Skeletal muscle cell (primary cell): ENCODE data around the gene ZNF532.

ENCODE experiments used
- DNase-seq: peaks from one replicate; pipeline ENCODE4 v3.0.0-alpha.2; 2010; ENCODE audit warnings: low read depth
- H3K4me3 ChIP-seq: 2 replicates; pipeline ENCODE4 v1.5.1; 2011; ENCODE audit warnings: low read depth, mild to moderate bottlenecking, control low read depth, low read length, moderate library complexity

The ZNF532 gene

DNA sequence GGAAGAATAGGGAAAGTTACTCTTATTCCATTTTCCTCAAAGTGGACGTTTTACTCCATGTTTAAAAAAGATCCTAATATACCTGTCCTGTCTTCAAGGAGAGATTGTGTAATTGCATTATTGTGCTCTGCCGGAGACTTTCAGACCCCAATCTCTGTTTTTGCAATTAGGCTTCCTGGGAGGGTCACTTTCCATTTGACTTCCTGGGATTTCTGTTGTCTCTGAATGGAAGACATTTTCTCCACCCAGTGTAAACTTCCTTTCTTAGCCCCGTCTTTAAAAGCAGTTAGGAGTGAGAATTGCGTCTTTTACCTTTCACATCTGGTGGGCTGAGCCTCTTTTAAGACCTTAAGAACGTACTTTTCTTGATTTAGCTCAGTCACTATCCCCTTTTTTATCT is 63.0 kb downstream of the ZNF532 start:
- no peak overlapping the region for H3K4me3 ChIP-seq
- no peak for DNase-seq

DNA sequence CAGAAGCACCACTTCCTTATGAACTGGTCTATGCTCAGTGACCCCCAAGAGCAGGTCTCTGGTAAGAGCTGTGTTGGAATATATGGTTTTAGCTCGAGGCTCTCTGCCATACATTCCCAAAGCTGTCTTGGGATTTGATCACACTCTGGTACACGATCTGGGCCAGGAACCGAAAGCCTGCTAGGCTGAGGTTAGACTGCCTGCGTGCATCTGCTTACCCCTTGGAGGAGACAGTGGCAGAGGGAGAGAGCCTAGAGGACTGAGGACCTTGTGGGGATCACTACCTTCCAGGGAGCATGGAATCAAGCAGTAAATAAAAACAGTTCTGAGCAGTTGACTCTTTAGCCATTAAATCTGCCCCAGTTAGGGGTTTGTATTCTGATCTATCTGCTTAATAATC is 63.7 kb downstream of the ZNF532 start:
- no peak overlapping the region for H3K4me3 ChIP-seq
- DNase-seq: no peak

DNA sequence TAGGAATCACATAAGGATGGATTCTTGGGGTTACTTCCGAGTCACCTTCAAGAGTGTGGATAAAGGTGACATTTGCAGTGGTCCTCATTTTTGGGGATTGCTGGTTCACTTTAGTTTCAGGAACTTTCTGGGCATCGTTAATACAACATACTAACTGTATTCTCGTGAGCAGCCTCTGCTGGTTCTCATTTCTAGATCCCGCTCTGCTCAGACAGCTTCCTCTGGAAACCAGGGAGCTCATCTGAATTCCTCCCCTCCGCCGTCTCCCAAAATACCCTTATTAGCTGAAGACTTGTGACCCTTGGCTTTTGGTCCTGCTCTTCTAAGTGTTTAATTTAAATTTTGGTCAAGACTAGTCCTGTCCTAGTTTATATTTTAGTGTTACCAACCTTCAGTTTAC is 64.5 kb downstream of the ZNF532 start:
- DNase-seq: no peak
- H3K4me3 ChIP-seq: no peak overlapping the region

DNA sequence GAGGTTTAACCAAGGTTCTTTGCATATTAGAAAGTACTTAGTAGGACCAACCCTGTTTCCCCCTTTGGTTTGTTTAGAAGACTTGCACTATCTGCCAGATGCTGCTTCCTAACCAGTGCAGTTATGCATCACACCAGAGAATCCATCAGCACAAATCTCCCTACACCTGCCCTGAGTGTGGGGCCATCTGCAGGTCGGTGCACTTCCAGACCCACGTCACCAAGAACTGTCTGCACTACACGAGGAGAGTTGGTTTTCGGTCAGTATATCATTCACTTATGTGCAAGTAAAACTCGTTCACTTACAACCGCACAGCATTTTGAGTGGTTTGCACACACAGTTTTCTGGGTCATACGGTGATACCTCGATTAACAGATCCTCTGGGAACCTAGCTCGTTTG is 69.7 kb downstream of the ZNF532 start:
- H3K4me3 ChIP-seq: no peak overlapping the region

DNA sequence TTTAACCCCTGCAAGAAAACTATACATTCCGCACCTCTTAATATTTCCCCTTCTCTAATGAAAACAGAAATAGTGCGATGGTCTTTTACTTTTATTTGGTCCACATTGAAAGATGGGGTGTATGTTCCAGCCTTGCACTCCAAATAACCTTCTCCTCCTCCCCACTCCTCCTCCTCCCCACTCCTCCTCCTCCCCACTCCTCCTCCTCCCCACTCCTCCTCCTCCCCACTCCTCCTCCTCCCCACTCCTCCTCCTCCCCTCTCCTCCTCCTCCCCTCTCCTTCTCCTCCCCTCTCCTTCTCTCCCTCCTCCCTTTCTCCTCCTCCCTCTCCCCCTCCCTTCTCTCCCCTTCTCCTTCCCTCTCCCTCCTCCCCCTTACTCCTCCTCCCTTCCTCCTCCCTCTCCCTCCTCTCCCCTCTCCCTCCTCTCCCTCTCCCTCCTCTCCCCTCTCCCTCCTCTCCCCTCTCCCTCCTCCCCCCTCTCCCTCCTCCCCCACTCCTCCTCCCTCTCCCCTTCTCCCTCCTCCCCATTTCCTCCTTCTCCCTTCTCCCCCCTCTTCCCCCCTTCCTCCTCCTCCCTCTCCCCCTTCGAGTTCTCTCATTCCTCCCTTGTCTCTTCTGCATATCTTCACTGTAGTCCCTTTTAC is 70.4 kb downstream of the ZNF532 start:
- no peak for DNase-seq
- H3K4me3 ChIP-seq: no peak overlapping the region

More for the DNA sequence above, 69.7 kb downstream of the ZNF532 start:
- DNase-seq: no peak

DNA sequence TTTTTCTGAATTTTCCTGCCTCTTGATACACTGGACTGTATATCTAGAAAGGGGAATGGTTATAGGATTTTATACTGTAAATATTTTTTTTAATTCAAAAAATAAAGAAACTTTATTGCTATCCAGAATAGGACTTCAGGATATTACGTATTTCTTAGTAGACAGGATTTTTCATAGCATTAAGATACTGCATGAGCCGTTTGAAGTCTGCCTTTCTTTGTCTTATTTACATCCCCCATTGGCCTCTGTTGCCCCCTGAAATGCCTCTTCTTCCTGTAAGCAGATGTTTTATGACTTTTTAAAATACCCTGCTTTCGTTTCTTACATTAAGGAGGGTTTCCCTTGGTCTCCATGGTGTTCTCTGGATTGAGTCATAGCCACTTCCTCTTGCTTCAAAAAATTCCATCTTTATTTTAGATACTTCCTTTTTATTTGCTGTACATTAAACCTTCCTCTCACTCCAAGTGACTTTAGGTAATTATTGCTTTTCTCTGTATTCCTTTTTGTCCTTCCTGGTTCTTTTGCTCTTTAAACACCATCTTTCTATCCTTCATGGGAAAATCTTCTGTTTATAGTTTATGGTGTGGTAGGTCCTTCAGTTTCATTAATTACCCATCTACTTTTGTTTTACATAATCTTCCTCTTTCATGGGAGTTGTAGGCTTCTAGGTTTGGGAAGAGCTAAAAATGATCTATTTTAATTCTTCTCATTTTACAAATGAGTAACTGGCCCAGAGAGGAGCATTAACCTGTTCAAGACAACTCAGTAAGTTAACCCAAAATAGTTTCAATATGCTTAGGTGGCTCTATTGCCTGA is 72.6 kb downstream of the ZNF532 start:
- H3K4me3 ChIP-seq: no peak overlapping the region
- no peak for DNase-seq

DNA sequence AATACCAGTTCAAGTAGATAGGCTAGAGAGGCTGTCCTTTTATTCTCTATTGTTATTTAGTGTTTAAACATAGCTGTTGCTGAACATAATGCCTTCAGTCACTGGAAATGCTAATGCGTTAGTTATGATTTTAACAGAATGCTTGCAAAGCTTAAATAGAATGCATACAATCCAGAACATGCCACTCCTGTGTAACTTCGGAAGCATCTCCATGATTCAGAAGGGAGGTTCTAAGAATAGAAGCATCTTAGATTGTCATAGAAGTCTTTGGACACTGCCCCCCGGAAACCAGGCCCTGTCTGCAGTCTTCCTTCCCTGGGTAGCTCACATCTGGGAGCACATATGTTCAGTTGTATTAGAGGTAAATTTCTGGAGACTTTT is 73.2 kb downstream of the ZNF532 start:
- H3K4me3 ChIP-seq: no peak overlapping the region
- no peak for DNase-seq

DNA sequence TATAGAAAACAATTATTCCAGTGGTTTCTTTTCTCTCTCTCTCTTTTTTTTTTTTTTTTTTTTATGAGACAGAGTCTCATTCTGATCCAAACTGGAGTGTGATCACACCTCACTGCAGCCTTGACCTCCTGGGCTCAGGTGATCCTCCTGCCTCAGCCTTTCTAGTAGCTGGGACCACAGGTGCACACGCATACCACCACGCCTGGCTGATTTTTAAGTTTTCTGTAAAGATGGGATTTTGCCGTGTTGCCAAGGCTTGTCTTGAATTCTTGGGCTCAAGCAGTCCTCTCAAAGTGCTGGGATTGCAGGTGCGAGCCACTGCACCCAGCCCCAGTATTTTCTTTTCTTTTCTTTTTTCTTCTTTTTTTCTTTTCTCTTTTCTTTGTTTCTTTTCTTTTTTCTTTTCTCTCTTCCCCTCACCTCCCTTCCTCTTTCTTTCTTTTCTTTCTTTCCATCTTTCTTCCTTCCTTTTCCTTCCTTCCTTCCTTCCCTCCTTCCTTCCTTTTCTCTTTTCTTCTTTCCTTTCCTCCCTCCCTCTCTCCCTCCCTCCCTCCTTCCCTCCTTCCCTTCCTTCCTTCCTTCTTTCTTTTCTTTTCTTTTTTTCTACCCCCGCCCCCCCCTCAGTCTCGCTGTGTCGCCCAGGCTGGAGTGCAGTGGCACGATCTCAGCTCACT is 76.9 kb downstream of the ZNF532 start:
- H3K4me3 ChIP-seq: no peak overlapping the region

DNA sequence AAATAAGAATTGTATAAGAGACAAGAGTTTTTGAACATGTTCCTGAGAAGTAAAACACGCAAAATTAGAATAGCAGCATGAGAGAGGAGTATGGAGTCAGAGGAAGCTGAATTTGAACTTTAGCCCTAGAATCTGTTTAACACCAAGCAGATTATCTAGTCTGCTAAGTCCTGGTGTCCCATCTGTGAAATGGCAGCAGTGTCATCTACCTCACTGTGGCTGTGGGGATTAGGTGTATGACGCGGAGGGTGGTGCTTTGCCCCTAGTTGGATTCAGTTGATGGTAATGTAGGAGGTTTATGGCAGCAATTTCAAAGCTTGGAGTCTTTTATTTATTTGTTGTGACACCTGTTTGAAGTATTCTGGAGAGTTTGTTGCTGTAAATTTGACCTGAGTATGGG is 79.2 kb downstream of the ZNF532 start:
- DNase-seq: no peak

More for the DNA sequence above, 76.9 kb downstream of the ZNF532 start:
- no peak for DNase-seq

DNA sequence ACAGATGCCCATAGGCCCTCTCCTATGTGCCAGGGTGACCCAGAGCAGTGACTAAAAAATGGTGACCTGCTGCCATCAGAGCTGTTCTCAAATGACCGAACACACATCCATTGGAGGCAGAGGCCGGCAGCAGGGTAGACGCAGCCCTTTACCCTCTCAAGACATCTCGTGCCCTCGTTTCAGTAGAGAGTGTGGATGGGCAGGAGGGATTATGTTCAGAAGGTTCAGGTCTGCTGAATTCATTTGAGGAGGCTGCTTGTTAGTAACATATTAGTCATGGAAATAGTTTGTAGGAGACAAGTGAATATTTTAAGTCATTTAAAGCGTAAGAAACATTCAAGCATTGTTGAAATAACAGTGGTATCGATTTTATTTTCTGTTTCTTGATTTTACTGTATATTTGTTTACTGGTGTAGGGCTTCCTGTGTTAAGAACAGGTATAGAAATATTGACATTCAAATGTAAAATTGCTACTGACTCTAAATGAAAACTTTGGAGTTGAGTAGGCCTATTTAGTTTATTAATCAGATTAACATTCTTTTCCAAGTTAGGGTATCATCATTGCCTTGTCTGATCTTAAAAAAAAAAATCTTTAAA is 82.6 kb downstream of the ZNF532 start:
- H3K4me3 ChIP-seq: no peak overlapping the region
- DNase-seq: no peak

More for the DNA sequence above, 79.2 kb downstream of the ZNF532 start:
- no peak overlapping the region for H3K4me3 ChIP-seq

DNA sequence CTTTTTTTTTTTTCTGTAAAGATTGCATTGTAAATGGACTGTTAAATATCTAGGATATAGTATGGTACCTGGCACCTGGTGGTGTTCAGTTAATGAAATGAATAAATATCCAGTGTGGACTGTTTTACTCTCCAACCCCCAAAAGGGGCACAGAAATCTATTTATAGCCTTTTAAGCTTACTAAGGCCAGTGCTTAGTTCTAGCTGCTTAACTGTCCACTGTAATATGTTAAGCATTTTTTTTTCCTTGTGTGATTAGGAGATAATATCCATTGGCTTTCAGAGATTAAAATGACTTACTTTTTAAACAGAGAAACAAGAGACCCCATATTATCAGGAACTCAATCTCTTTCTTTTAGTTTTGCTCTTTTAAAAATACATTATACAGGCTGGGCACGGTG is 84.4 kb downstream of the ZNF532 start:
- no peak overlapping the region for H3K4me3 ChIP-seq
- DNase-seq: no peak

DNA sequence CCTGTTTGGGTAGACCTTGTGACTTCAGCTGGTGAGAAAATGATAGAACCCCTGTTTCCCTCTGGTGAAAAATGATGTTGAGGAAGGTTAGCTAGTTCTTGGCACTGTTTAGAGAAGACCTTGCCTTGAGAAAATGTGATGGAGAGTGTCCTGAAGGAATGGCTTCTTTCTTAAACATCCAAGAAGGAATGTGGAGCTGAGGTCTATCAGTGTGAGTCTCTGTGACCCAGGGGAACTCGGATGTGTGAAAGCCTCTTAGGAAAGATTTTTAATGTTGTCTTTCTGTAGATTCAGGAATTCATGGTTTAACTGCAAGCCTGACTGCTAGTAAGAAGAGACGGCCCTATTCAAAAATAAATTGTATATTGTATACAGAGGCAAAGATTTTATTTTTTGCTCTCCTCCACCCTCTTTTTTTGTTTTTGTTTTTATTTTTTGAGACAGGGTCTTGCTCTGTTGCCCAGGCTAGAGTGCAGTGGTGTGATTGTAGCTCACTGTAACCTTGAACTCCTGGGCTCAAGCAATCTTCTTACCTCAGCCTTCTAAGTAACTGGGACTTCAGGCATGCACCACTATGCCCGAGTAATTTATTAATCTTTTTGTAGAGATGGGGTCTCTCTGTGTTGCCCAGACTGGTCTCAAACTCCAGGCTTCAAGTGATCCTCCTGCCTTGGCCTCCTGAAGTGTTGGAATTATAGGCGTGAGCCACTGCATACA is 87.5 kb downstream of the ZNF532 start:
- no peak overlapping the region for H3K4me3 ChIP-seq
- DNase-seq: no peak

DNA sequence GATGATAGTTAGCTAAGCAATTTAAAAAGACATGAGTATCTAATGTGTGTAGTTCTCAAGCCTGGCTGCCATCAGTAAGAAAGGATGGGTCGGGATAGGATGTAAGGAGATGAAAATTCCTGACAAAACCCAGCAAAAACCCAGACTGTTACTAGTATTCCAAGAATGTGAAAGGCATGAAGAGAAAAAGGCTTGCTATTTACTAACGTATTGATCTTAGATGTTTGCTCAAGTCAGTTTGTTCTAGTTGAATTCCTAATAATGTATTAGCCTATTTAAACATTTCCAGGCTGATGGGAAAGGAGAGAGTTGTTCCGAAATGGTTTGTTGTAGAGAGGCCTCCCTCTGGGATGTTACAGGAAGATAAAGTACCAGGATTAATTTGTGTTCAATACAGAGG is 88.2 kb downstream of the ZNF532 start:
- DNase-seq: no peak
- no peak overlapping the region for H3K4me3 ChIP-seq

DNA sequence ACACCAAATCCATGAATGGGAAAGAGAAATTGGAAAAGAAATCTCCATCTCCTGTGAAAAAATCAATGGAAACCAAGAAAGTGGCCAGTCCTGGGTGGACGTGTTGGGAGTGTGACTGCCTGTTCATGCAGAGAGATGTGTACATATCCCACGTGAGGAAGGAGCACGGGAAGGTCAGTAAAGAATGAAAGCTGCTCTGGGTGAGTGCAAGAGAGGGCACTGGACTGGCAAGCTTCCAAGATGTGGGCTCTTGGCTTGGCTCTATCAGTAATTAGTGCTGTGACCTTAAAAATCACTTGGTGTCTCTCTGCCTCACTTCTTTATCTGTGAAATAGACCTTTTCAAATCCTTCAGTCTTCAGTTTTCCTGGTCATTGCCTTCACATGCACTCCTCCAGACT is 89.0 kb downstream of the ZNF532 start:
- H3K4me3 ChIP-seq: no peak overlapping the region
- DNase-seq: no peak

DNA sequence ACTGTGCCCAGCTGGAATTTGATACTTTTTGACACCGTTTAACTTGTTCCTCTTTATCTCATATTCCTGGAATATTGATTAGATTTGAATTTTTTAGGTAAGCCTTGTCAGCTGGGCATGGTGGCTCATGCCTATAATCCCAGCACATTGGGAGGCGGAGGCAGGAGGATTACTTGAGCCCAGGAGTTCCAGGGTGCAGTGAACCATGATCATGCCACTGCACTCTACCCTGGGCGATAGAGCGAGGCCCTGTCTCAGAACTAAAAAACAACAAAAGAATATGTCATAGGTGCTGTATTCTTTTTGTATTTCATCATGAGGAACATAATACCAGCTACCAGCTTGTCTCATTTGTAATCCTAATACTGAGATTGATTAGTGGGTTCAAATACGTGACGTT is 90.3 kb downstream of the ZNF532 start:
- no peak for DNase-seq
- no peak overlapping the region for H3K4me3 ChIP-seq

DNA sequence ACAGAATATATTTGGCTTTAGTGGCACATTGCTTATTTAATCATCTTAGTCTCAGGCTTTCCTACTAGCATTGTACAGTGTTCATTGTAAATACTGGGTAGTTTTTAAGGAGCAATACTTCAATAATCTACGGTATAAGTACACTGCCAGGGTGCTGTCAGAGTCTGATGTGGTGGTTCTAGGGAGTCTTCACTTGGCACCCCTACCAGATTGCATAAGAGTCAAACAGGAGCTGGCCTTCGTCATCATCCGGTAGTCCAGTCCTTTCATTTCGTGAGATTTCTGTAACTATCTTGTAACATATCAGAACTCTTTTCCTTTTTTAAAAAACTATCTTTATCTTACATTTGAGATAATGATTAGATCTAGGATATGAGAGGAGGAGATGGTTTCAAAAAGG is 91.1 kb downstream of the ZNF532 start:
- DNase-seq: no peak

DNA sequence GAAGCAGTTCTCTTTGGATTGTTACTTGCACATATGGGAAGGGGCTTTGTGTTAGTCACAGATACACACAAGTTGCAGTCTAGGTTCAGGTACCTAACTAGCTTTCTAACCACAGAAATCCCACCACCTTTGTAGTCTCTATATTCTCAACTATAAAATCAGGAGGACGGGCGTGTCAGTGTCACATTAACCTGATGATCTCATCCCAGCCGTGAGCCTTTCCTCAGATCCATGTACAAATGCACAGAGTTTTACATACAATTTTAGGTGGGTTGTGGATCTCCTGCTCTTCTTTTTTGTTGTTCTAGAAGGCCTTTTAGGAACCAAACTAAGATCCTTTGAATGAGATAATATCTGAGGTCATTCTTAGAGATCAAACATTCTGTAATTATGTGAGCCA is 94.0 kb downstream of the ZNF532 start:
- no peak for DNase-seq
- H3K4me3 ChIP-seq: no peak overlapping the region

More for the DNA sequence above, 91.1 kb downstream of the ZNF532 start:
- H3K4me3 ChIP-seq: no peak overlapping the region

DNA sequence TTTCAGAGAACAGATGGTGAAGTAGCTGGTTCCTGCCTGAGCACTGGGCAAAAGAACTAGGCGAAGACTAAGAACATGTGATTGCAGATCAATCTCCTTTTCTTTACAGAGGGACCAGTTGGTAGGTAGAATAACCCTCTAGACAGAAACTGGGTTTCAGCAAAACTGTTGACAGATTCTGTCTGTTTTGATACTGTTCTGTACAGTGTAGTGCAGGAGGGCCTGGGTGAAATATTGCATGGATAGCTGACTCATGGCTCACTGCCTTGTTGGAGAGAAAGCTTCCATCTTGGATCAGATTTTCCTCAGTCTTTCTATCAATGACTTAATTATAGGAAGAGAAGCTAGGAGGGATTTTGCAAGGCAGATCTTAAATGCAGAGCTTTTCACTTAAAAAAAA is 95.8 kb downstream of the ZNF532 start:
- no peak overlapping the region for H3K4me3 ChIP-seq
- no peak for DNase-seq

DNA sequence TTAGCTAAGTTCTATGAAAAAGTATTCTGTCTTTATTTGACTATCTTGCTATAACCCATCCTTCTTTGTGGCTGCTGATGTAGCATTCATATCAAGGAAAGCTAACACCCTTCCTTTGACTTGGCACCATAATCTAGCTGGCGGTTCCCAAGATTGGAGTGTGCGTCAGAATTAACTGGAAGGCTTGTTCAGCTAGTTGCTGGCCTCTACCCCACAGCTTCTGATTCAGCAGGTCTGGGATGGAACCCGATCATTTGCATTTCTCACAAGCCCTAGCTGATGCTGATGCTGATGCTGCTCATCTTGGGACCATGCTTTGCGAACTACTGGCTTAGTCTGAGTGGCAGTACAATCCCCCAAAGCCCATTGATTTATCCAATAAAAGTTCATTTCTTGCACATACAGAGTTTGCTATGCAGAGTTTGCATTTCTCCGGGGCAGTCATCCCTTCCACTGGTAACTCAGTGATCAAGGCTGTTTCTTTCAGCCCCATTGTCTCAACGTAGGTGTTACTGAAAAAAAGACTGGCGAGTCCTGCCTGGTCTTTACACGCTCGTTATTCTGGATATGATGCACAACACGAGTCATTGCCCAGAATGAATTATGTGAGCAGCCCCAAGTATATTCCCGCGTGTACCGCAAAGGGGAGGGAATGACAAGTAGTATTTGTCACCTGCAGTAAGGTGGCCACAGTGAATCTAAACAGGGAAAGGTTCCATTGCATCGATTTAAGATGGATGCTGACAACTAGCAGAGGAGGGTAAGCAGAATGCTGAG is 96.5 kb downstream of the ZNF532 start:
- no peak for DNase-seq
- H3K4me3 ChIP-seq: no peak overlapping the region
